ENCODE measurements around the gene KAZN.
A peak's percentile ranks its signal among the peaks of the same experiment; 100 is the strongest.
"Not testable (repeated sequence)": the region's sequence is repeated elsewhere in the genome, so short reads cannot be mapped to it uniquely, and the experiment has no call there.

Gene KAZN

GRCh38 chr1:14962407-14962806, 363.9 kb downstream of the KAZN start:
- H3K4me3 ChIP-seq (ENCODE audit: low read length) = no peak overlapping the region
- no peak for DNase-seq (ENCODE audit: low read depth, low spot score)

DNA sequence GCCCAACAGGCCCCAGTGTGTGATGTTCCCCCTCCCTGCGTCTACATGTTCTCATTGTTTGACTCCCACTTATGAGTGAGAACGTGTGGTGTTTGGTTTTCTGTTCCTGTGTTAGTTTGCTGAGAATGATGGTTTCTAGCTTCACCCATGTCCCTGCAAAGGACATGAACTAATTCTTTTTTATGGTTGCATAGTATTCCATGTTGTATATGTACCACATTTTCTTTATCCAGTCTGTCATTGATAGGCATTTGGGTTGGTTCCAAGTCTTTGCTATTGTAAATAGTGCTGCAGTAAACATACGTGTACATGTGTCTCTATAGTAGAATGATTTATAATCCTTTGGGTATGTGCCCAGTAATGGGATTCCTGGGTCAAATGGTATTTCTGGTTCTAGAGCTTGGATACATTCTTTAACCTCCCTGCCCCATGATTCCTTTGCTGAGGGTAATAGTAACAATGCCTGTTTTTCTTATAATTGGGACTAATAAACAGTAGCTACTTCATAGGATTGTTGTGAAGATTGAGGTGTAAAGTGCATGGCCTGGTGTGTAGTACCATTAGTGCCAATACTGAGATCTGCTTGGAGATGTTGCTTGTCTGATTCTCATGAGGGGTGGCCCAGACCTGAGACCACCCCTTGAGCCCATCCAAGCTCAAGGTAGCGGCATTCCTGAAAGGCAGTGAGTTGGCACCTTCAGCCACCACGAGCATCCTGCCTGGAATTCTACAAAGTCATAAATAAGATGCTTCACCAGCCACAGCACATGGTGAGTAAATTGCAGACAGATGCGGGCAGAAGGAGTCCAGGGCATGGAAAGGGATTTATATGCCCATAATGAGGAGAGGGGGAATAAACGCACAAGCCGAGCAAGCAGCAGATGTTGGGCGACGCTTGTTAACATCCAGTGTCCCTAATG, 365.6 kb downstream of the KAZN start:
- H3K4me3 ChIP-seq (ENCODE audit: low read length); DNase-seq (ENCODE audit: low read depth, low spot score): not testable (repeated sequence)

DNA sequence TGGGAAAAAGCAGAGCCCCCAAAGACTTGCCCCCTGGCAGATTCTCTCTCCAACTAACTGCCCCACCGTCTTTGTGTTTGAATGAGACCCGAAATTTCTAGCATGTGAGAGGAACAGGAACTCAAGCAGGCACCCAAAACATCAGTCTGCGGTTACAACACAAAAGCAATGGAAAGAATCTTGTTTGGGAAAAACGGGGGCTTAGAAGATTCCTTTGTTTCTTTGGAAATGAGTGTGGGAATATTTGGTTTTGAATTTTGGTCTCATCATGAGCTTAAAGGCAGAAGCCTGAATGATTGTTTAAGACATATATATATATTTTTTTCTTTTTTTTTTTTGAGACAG, 366.2 kb downstream of the KAZN start:
- DNase-seq (ENCODE audit: low read depth, low spot score) = no peak
- no peak overlapping the region for H3K4me3 ChIP-seq (ENCODE audit: low read length)

DNA sequence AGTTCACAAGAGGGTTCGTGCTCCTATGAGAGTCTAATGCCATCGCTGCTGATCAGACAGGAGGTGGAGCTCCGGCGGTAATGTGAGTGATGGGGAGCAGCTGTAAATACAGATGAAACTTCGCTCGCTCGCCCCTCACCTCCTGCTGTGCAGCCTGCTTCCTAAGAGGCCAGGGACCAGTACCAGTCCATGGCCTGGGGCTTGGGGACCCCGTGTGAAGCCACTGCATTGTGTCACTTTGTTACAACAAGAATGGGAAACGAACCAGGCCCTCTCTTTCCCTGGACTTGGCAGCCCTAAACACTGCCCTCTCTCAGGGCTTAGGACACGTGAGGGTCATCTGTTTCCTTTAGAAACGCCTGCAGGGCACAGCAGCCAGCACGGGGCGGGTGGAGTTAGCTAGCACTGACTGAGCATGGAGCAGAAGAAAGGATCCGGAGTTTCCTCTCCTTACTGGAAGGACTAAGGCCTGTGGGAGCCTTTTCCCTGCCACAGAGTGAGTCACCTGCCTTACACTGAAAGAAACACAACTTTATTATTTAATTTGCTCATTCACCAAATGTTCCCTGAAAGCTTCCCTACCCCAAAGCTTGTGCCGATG, 369.9 kb downstream of the KAZN start:
- DNase-seq (ENCODE audit: low read depth, low spot score) = no peak
- 0 out of 2 replicates have a peak overlapping the region, but pooled peaks have one; percentile 3 for H3K4me3 ChIP-seq (ENCODE audit: low read length)

GRCh38 chr1:14969006-14969405, 370.5 kb downstream of the KAZN start:
- peak; percentile 99 for DNase-seq (ENCODE audit: low read depth, low spot score)
- peak overlapping the region; percentile 21; the same call in 1 of the 2 replicates for H3K4me3 ChIP-seq (ENCODE audit: low read length)

- H3K4me3 ChIP-seq (ENCODE audit: low read length) = no peak overlapping the region
- peak; percentile 46 for DNase-seq (ENCODE audit: low read depth, low spot score)
These were observed 371.8 kb downstream of the KAZN start for GRCh38 chr1:14970115-14970798.

DNA sequence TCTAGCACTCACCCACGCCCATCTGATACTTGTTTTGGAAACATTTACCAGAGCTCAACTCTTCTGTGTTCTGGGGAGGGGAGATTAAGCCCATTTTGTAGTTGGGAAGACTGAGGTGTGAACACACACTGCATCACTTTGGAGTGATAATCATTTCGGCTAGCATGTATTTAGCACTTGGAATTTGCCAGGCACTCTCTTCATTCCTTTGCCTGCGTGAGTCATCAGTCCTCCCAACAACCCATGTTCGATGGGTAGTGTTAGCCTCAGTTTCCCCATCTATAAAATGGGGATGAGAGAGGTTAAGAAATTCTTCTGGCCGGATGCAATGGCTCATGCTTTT, 372.3 kb downstream of the KAZN start:
- no peak for DNase-seq (ENCODE audit: low read depth, low spot score)
- no peak overlapping the region for H3K4me3 ChIP-seq (ENCODE audit: low read length)

DNA sequence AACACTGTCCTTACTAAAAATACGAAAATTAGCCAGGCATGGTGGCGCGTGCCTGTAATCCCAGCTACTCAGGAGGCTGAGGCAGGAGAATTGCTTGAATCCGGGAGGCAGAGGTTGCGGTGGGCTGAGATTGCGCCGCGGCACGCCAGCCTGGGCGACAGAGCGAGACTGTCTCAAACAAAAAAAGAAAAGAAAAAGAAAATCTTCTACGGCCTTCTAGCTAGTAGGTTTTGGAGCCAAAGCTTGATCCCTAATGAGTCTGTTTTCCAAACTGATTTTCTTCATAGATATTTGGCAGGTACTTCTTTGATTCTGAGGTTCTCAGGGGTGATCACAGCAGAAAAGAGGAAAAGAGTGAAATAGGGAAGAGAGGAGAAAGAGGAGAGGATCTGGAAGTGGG, 372.7 kb downstream of the KAZN start:
- no peak for DNase-seq (ENCODE audit: low read depth, low spot score)
- H3K4me3 ChIP-seq (ENCODE audit: low read length) = no peak overlapping the region

DNA sequence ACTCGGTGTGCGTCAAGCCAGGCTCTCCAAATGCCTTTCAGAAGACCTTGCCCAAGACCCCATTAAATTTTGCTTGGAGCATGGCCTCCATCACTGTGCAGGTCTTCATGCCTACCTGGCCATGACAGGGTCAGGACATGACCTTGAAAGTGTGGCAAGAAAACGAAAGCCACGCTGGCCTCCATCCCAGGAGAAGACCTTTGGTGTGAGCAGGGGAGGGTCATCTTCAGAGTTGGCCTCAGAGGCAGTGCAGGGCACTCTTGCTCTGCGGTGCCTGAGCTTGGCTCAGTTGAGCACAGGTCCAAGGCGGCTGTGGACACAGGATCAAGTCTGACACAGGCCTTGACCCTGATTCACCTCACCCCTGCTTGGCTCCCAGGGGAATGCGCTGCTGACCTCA, 373.6 kb downstream of the KAZN start:
- no peak overlapping the region for H3K4me3 ChIP-seq (ENCODE audit: low read length)
- DNase-seq (ENCODE audit: low read depth, low spot score) = no peak

GRCh38 chr1:14973773-14974172, 375.3 kb downstream of the KAZN start:
- no peak overlapping the region for H3K4me3 ChIP-seq (ENCODE audit: low read length)
- DNase-seq (ENCODE audit: low read depth, low spot score) = no peak

DNA sequence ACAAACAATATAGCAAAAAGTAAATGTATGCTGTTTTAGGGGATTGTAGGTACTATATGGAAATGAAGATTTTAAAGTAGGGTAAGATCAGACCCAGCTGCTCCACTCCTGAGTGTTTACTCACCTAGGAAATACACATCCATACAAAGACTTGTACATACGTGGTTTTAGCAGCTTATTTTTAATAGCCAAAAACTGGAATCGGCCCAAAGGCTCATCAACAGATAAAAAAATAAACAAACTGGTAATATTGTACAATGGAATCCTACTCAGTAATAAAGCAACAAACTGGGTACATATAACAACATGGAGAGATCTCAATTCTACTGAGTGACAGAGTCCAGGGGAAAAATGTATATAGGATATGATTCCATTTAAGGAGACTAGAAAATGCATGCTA, 375.9 kb downstream of the KAZN start:
- no peak overlapping the region for H3K4me3 ChIP-seq (ENCODE audit: low read length)
- no peak for DNase-seq (ENCODE audit: low read depth, low spot score)

GRCh38 chr1:14975119-14975518, 376.6 kb downstream of the KAZN start:
- DNase-seq (ENCODE audit: low read depth, low spot score) = no peak
- H3K4me3 ChIP-seq (ENCODE audit: low read length) = no peak overlapping the region

- no peak for DNase-seq (ENCODE audit: low read depth, low spot score)
- no peak overlapping the region for H3K4me3 ChIP-seq (ENCODE audit: low read length)
These were observed 377.8 kb downstream of the KAZN start for GRCh38 chr1:14976256-14976655.

DNA sequence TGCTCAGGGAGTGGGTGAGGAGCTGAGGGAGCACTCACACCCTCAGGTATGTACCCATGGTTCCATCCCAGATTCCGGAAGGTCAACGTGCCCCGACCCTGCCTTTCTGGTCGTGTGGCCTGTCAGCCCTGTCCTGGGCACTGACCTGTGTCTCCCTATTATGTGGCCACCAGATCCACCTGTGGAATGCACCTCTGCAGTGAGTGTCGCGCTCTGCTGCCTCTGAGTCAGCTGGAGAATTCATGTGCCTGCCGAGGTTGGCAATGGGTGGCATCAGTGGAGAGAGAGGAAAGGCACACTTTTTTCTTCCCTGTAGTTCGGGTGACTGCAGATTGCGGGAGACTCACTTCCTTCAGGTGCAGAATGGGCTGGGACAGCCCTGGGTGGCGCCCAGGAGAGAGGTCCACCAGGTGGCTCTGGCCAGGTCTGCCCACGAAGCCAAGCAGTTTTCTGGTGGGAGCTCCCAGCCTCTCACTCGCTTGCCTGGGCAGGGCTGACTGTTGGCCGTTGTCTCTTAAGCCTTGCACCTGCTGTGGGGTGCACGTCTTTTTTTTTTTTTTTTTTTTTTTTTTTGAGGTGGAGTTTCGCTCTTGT, 378.9 kb downstream of the KAZN start:
- DNase-seq (ENCODE audit: low read depth, low spot score) = peak; percentile 22

DNA sequence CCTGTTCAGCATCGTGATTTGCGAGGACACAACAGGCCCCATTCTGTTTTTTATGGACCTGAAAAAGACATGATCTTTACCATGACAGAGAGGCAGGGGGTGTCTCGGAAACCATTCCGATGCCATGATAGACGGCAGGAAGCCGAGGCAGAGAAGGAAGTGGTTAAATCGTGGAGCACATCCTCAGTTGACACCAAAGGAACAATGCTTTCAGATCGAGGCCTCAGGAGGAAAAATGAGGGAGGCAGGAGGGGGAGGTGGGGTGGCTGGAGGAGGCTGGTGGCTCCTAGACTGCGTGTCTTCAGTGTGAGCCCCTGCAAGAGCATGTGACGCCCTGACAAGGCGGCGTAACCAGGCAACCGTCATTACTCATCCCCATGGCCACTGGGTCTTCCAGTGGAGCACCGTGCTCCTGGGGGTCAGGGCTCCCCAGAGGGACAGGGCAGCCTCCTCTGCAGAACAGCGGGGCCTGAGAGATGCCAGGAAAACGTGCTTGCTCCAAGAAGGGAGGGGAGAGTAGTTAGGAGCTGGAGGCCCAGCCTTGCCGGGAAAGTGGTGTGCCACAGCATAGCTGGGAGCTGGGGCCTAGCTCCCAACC, 382.2 kb downstream of the KAZN start:
- peak; percentile 55 for DNase-seq (ENCODE audit: low read depth, low spot score)
- H3K4me3 ChIP-seq (ENCODE audit: low read length) = no peak overlapping the region

More for the DNA sequence above, 378.9 kb downstream of the KAZN start:
- no peak overlapping the region for H3K4me3 ChIP-seq (ENCODE audit: low read length)

GRCh38 chr1:14982029-14982428, 383.5 kb downstream of the KAZN start:
- no peak for DNase-seq (ENCODE audit: low read depth, low spot score)
- no peak overlapping the region for H3K4me3 ChIP-seq (ENCODE audit: low read length)

DNA sequence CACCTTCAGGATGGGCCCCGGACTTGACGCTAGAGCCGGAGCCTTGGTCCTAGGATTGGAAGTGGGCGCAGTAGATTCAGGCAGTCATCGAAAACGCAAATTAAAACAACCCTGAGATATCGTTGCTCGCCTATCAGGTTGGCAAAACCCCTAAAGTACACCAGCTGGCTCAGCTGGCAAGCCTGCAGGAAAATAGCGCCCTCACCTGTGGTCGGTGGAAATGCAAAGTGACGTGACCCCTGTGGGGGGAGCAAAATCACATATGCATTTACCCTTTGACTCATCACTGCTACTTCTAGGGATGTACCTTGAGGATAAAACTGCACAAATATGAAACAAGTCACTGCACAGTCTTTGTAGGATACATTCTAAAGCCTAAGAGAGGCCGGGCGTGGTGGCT, 384.8 kb downstream of the KAZN start:
- H3K4me3 ChIP-seq (ENCODE audit: low read length) = no peak overlapping the region
- DNase-seq (ENCODE audit: low read depth, low spot score) = no peak

GRCh38 chr1:14986168-14986567, 387.7 kb downstream of the KAZN start:
- no peak overlapping the region for H3K4me3 ChIP-seq (ENCODE audit: low read length)
- DNase-seq (ENCODE audit: low read depth, low spot score) = no peak

GRCh38 chr1:14987829-14988603, 389.5 kb downstream of the KAZN start:
- no peak for DNase-seq (ENCODE audit: low read depth, low spot score)
- no peak overlapping the region for H3K4me3 ChIP-seq (ENCODE audit: low read length)
